ENCODE results near the gene PSMC2. TPM values are rescaled to one million over a fixed set of nuclear protein-coding genes. Genes with fewer than 3 reads are reported as not detected.

Gene PSMC2
- total RNA-seq, 1 experiment from 2014 or later = 128 TPM

- H3K4me1 Mint-ChIP-seq = no peaks in the 10 kb centered on the region
- DNase-seq = no peak
Measured at GRCh38 chr7:103380395-103381191, 33.1 kb downstream of the PSMC2 start.

More at GRCh38 chr7:103380395-103381191, 33.1 kb downstream of the PSMC2 start:
- Histone ChIP-seq H2BK15ac (ENCODE audit: low read depth, low read length) (no peak overlapping the region), H3K56ac (ENCODE audit: insufficient read length, low read depth, low read length) (no peak overlapping the region), H3K4me1 (ENCODE audit: insufficient read depth, low read length) (no peaks in the 10 kb centered on the region), H3K79me1 (ENCODE audit: insufficient read depth, low read depth, low read length, poor library complexity, severe bottlenecking) (no peaks in the 10 kb centered on the region), H2BK120ac (ENCODE audit: low read depth, low read length, poor library complexity, severe bottlenecking) (no peak overlapping the region), H3K18ac (ENCODE audit: insufficient read length, low read depth, low read length) (no peak overlapping the region), H3T11ph (ENCODE audit: low read length) (no peak overlapping the region), H2AK5ac (ENCODE audit: insufficient read length, low read length) (no peak overlapping the region), H3K27me3 (ENCODE audit: insufficient read depth, low read length) (no peaks in the 10 kb centered on the region), H2AFZ (ENCODE audit: low read length) (no peak overlapping the region), H3K23ac (ENCODE audit: insufficient read length, low read depth, low read length) (no peak overlapping the region), H3K79me2 (ENCODE audit: insufficient read depth, low read length) (no peaks in the 10 kb centered on the region), H3K14ac (ENCODE audit: insufficient read depth, low read length) (no peak overlapping the region), H4K20me1 (ENCODE audit: control insufficient read depth, insufficient read depth, insufficient read length) (no peaks in the 10 kb centered on the region), H2BK20ac (ENCODE audit: low read depth, low read length, poor library complexity, severe bottlenecking) (no peak overlapping the region), H2BK5ac (ENCODE audit: insufficient read length, low read length) (no peak overlapping the region), H4K91ac (ENCODE audit: insufficient read length, low read depth, low read length) (no peak overlapping the region), H2BK12ac (ENCODE audit: insufficient read length, low read depth, low read length) (no peak overlapping the region), H4K8ac (replicated peaks; ENCODE audit: insufficient read length, low read depth, low read length) (no peak overlapping the region), H3K9ac (ENCODE audit: extremely low read depth, insufficient read length, low read length) (no peak overlapping the region), H3K4ac (ENCODE audit: low read depth, low read length) (no peak overlapping the region), H3K4me2 (ENCODE audit: insufficient read depth, insufficient read length, low read length) (no peak overlapping the region), H3K9me3 (ENCODE audit: control insufficient read depth, low read depth, low read length) (no peaks in the 10 kb centered on the region), H4K5ac (ENCODE audit: insufficient read length, low read depth, low read length) (no peak overlapping the region), H3K27ac (ENCODE audit: insufficient read length, low read depth, low read length) (no peak overlapping the region), H3K23me2 (ENCODE audit: insufficient read length, low read depth, low read length, poor library complexity, severe bottlenecking) (no peaks in the 10 kb centered on the region)
- H3K4me3 Mint-ChIP-seq = no peak overlapping the region
- TF ChIP-seq CTCF (conservative IDR thresholded peaks at IDR 0.05) = no peak
- peaks cover 3% of the 10 kb centered on the region; the same call in 1 of the 2 replicates for H3K27me3 Mint-ChIP-seq (ENCODE audit: low read depth)
- no peak overlapping the region for H3K27ac Mint-ChIP-seq
- 100% methylated on average over 2 of the region's 5 CpGs for WGBS (ENCODE audit: extremely low coverage, insufficient read length, low lambda C conversion rate)
- no peaks in the 10 kb centered on the region for H3K9me3 Mint-ChIP-seq
- H3K36me3 Mint-ChIP-seq (ENCODE audit: insufficient read depth in 1 of 3, low read depth in 3 of 3) = no peaks in the 10 kb centered on the region
